Fibroblast of peridontal ligament (primary cell): ENCODE measurements around the gene CCDC170.

Source experiments
- DNase-seq: peaks from one replicate; pipeline ENCODE4 v3.0.0-alpha.2; 2010; ENCODE audit errors: extremely low read depth

Gene CCDC170

GRCh38 chr6:151656392-151656791 lies 162.6 kb downstream of the CCDC170 start:
- no peak for DNase-seq

- no peak for DNase-seq
Measured at GRCh38 chr6:151658091-151658490, 164.3 kb downstream of the CCDC170 start.

GRCh38 chr6:151659212-151659611 lies 165.4 kb downstream of the CCDC170 start:
- no peak for DNase-seq

- no peak for DNase-seq
Measured at GRCh38 chr6:151661509-151661908, 167.7 kb downstream of the CCDC170 start.

GRCh38 chr6:151661928-151662327 lies 168.1 kb downstream of the CCDC170 start:
- DNase-seq: no peak

- no peak for DNase-seq
Measured at GRCh38 chr6:151663559-151663958, 169.7 kb downstream of the CCDC170 start.

GRCh38 chr6:151664390-151664789 lies 170.6 kb downstream of the CCDC170 start:
- no peak for DNase-seq

- no peak for DNase-seq
Measured at GRCh38 chr6:151665329-151665728, 171.5 kb downstream of the CCDC170 start.

- no peak for DNase-seq
Measured at GRCh38 chr6:151666526-151666925, 172.7 kb downstream of the CCDC170 start.

GRCh38 chr6:151669208-151669560 lies 175.4 kb downstream of the CCDC170 start:
- no peak for DNase-seq

- DNase-seq: no peak
Measured at GRCh38 chr6:151670116-151670515, 176.3 kb downstream of the CCDC170 start.
